Tibial artery (tissue), 4 donors: ENCODE measurements around the gene ASB1.

ENCODE experiments used
- DNase-seq, 2 donors: peaks; one replicate each; pipeline ENCODE4 v3.0.0-alpha.2; 2019
- H3K27ac ChIP-seq, 2 donors: fragments of 200-600 bp; sonication (generic) in 1 of 2; 1 replicate in 1 of 2; 2 replicates in 1 of 2; pipeline ENCODE4 v1.5.1; 2018 to 2019; ENCODE audit warnings: mild to moderate bottlenecking in 1 of 2
- H3K27me3 ChIP-seq, 2 donors: fragments of 200-600 bp; sonication (generic) in 1 of 2; one replicate each; pipeline versions ENCODE4 v1.5.1 to v1.6.0; 2016 to 2019
- H3K36me3 ChIP-seq, 3 donors: fragments of 200-600 bp; sonication (generic) in 2 of 3; one replicate each; pipeline ENCODE4 v1.5.1; 2016 to 2019; ENCODE audit warnings: mild to moderate bottlenecking in 2 of 3
- H3K4me1 ChIP-seq, 4 donors: fragments of 200-600 bp; sonication (generic) in 2 of 4; 1 replicate in 3 of 4; 2 replicates in 1 of 4; pipeline ENCODE4 v1.5.1; 2016 to 2019
- H3K4me3 ChIP-seq, 2 donors: fragments of 200-600 bp; sonication (generic) in 1 of 2; 1 replicate in 1 of 2; 2 replicates in 1 of 2; pipeline ENCODE4 v1.5.1; 2018 to 2019; ENCODE audit warnings: mild to moderate bottlenecking in 2 of 2
- H3K9me3 ChIP-seq, 3 donors: fragments of 200-600 bp; sonication (generic) in 1 of 3; one replicate each; pipeline ENCODE4 v1.5.1; 2016 to 2019
- intact Hi-C: fragments of 100-400 bp; cut with DNase I; formaldehyde crosslinking; loops from one replicate; pipeline ENCODE4 v1.15.0; 2023; ENCODE audit warnings: low total_unique reads
- TF ChIP-seq, protein P1 (sequence below), 2 experiments: fragments of 200-600 bp in 1 of 2; fragments of 450-650 bp in 1 of 2; IDR thresholded peaks; one replicate each; pipeline ENCODE4 v1.5.1; 2017 to 2019; ENCODE audit warnings: antibody characterized with exemption in 2 of 2, mild to moderate bottlenecking in 1 of 2, moderate library complexity in 1 of 2

ASB1 gene, protein sequence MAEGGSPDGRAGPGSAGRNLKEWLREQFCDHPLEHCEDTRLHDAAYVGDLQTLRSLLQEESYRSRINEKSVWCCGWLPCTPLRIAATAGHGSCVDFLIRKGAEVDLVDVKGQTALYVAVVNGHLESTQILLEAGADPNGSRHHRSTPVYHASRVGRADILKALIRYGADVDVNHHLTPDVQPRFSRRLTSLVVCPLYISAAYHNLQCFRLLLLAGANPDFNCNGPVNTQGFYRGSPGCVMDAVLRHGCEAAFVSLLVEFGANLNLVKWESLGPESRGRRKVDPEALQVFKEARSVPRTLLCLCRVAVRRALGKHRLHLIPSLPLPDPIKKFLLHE

DNA sequence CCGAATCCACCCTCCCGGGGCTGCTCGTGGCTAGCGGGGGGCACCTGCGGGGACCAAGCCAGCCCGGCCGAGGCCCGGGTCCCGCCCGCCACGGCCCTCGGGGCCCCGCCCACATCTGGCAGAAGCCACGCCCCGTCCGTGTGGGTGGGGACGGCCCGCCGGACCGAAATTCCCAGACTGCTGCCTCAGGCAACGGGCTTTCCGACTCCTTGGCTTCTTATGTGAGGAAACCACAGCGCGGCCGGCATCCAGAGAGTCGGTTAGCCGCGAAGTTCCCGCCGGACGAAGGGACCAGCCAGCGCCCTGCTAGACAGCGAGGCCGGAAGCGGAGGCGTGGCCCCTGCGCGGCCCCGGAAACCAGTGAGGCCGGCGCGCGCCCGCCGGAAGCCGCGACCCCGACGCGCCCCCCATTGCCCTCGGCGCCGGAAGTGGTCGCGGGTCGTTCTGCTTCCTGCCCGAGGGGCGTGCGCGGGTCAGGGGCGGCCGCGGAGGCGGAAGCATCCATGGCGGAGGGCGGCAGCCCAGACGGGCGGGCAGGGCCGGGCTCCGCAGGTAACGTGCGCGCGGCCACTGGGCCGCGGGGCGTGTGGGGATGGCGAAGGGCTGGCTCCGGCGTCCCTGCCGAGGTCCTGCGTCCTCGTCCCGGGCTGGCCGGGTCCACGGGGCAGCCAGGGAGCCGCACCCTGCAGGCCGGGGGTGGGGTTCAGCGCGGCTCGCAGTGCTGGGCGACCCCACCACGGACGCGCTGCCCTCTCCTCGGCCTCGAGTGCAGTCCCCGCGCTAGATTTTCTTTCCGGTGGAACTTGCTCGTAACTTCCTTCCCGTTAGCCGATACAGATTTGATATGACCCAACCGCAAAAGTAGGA is at the start of gene ASB1:
Gene ASB1, plus strand, starts transcription at position 360 of the 867 bp plus-strand sequence. Its CDS starts 144 bp downstream, at position 504.
- TF ChIP-seq, protein P1, sequence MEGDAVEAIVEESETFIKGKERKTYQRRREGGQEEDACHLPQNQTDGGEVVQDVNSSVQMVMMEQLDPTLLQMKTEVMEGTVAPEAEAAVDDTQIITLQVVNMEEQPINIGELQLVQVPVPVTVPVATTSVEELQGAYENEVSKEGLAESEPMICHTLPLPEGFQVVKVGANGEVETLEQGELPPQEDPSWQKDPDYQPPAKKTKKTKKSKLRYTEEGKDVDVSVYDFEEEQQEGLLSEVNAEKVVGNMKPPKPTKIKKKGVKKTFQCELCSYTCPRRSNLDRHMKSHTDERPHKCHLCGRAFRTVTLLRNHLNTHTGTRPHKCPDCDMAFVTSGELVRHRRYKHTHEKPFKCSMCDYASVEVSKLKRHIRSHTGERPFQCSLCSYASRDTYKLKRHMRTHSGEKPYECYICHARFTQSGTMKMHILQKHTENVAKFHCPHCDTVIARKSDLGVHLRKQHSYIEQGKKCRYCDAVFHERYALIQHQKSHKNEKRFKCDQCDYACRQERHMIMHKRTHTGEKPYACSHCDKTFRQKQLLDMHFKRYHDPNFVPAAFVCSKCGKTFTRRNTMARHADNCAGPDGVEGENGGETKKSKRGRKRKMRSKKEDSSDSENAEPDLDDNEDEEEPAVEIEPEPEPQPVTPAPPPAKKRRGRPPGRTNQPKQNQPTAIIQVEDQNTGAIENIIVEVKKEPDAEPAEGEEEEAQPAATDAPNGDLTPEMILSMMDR (IDR thresholded peaks at IDR 0.05): no peak
- Histone ChIP-seq H3K4me3 (peak within 1 kb of the TSS; percentile 72 to 88), H3K9me3 (no peaks in the 10 kb centered on the region), H3K27ac (peak within 1 kb of the TSS; percentile 88 to 89), H3K27me3 (no peaks in the 10 kb centered on the region), H3K4me1 (peaks cover 0 to 29% (median 14%) of the 10 kb centered on the region in 4 donors), H3K36me3 (peaks cover 0 to 12% (median 10%) of the 10 kb centered on the region in 3 donors)
- intact Hi-C loops: no loop called here
- DNase-seq: peak; percentile 65 to 85

DNA sequence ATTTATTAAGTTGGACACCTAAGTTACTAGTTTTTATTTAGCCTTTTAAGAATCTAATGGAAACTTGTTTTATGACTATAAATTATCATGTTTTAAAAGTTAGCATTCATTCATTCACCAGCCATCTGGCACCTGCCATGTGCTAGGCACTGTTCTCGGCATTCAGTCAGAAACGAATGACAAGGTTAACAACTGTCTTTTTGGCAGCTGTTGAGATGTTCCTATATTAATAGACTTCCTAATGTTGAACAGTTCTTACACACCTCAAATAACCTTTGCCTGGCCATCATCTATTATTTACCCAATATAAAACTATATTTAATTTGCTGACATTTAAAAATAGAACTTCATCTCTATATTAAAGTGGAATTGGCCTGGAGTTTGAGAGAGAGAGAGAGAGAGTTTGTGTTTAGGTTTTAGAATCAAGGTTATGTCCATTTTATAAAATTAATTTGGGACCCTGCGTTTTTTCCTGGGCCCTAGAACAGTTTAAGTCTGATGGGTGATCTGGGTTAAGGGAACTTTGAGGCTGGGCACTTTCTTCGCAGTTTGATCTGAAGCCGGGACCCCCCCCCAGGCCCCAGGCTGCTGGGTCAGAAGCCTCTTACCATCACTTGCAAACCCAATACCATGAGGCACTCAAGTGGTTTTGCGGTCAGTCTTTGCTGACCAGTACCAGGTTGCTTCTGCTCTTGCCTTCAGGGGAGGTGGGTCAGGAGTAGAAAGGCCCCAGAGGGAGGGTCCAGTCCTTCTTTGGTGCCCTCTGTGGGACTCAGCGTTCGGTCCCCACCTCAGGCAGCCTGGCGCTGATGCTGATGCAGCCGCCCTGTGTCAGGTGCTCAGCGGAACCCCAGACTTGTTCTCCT is 48.3 kb upstream of the ASB1 start:
- peaks cover 0 to 35% (median 26%) of the 10 kb centered on the region in 4 donors for H3K4me1 ChIP-seq
- intact Hi-C loops: loop anchor here (10.0 kb wide), 1 partner anchor 406 kb away; no protein-coding TSS in a partner anchor
- TF ChIP-seq, protein P1 (IDR thresholded peaks at IDR 0.05): no peak
- peaks cover 0 to 11% (median 3%) of the 10 kb centered on the region in 3 donors for H3K36me3 ChIP-seq
- no peak overlapping the region for H3K4me3 ChIP-seq
- H3K9me3 ChIP-seq: no peaks in the 10 kb centered on the region
- DNase-seq: no peak
- peak overlapping the region in 1 of 2 donors; percentile 8 for H3K27ac ChIP-seq
- no peaks in the 10 kb centered on the region for H3K27me3 ChIP-seq

DNA sequence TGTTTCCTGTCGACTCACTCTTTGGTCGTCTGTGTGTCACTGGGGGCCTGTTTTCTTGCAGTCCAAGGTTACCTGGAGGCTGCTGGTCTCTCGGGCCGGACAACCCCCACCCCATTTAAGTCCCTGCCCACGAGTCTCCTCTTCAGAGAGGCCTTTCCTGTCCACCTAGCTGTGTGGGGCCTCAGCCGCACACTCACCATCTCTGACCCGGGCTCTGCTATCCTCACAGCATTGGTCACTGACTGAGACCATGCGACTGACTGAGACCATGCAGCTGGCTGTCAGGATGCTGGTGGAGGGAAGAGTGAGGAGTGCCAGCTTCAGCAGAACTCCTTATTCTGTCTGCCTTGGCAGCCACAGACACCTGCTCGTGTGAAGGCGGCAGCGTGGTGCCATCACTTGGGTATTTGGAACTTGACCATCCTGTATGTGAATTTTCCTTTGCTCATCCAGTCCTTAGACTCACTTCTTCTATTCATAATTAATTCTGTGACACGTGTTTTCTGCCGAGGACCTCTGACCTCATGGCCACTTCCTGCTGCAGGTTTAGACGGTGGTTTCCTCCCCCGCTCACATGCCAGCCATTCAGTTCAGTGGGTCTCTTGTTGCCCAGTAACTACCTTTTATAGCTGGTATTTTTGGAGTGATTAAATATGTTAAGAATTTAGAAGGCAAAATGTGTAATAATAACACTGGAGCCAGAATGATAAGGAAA is 47.5 kb upstream of the ASB1 start:
- peaks cover 0 to 35% (median 26%) of the 10 kb centered on the region in 4 donors for H3K4me1 ChIP-seq
- no peak for DNase-seq

DNA sequence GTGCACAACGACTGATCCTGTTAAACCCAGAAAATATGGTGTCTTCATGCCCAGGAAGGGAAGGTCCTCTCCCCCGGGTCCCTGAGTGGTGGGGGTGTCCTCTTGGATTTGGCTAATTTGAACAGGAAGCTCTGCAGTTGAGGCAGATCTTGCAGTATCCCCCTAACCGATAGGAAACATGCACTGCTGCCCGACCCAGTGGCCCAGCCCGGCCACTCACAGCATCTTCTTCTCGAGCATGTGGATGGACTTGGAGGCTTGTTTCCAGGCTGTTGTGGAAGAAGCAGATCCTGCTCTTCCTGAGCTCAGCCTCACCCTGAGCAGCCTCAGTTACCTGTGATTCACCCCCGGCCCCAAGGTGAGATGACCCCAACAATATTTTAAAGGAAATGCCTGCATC is 46.4 kb upstream of the ASB1 start:
- Histone ChIP-seq H3K4me1 (peaks cover 0 to 35% (median 26%) of the 10 kb centered on the region in 4 donors), H3K36me3 (peaks cover 0 to 11% (median 3%) of the 10 kb centered on the region in 3 donors), H3K9me3 (no peaks in the 10 kb centered on the region), H3K27ac (peak overlapping the region in 1 of 2 donors; percentile 8), H3K27me3 (no peaks in the 10 kb centered on the region), H3K4me3 (no peak overlapping the region)
- no peak for DNase-seq
- TF ChIP-seq, protein P1 (IDR thresholded peaks at IDR 0.05): no peak
- intact Hi-C loops: loop anchor here (5.0 kb wide), 1 partner anchor 77 kb away; no protein-coding TSS in a partner anchor

More for the DNA sequence above, 47.5 kb upstream of the ASB1 start:
- peak overlapping the region; percentile 8 to 10 for H3K27ac ChIP-seq
- no peaks in the 10 kb centered on the region for H3K9me3 ChIP-seq
- peaks cover 0 to 11% (median 3%) of the 10 kb centered on the region in 3 donors for H3K36me3 ChIP-seq
- TF ChIP-seq, protein P1 (IDR thresholded peaks at IDR 0.05): no peak
- intact Hi-C loops: loop anchor here (10.0 kb wide), 1 partner anchor 406 kb away; no protein-coding TSS in a partner anchor
- H3K4me3 ChIP-seq: no peak overlapping the region
- H3K27me3 ChIP-seq: no peaks in the 10 kb centered on the region
